ENCODE results near the gene ENOX1.

ENOX1 gene

GRCh38 chr13:43428545-43429296 is 358.1 kb downstream of the ENOX1 start:
- no peak for TF ChIP-seq ZFP30 (CRISPR knock-in tag; IDR thresholded peaks at IDR 0.05)
- no peak for TF ChIP-seq OSR1 (CRISPR knock-in tag; IDR thresholded peaks at IDR 0.05)
- TF ChIP-seq PPARA (CRISPR knock-in tag; IDR thresholded peaks at IDR 0.05; ENCODE audit: borderline replicate concordance): no peak
- TF ChIP-seq ZNF8 (CRISPR knock-in tag; IDR thresholded peaks at IDR 0.05): no peak
- TF ChIP-seq ISL1 (CRISPR knock-in tag; IDR thresholded peaks at IDR 0.05): no peak
- TF ChIP-seq ZNF70 (CRISPR knock-in tag; IDR thresholded peaks at IDR 0.05): no peak
- TF ChIP-seq, protein P1, sequence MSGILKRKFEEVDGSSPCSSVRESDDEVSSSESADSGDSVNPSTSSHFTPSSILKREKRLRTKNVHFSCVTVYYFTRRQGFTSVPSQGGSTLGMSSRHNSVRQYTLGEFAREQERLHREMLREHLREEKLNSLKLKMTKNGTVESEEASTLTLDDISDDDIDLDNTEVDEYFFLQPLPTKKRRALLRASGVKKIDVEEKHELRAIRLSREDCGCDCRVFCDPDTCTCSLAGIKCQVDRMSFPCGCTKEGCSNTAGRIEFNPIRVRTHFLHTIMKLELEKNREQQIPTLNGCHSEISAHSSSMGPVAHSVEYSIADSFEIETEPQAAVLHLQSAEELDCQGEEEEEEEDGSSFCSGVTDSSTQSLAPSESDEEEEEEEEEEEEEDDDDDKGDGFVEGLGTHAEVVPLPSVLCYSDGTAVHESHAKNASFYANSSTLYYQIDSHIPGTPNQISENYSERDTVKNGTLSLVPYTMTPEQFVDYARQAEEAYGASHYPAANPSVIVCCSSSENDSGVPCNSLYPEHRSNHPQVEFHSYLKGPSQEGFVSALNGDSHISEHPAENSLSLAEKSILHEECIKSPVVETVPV (CRISPR knock-in tag; IDR thresholded peaks at IDR 0.05): no peak
- no peak for TF ChIP-seq TOX (CRISPR knock-in tag; IDR thresholded peaks at IDR 0.05; ENCODE audit: borderline replicate concordance)
- TF ChIP-seq TCF4 (CRISPR knock-in tag; IDR thresholded peaks at IDR 0.05; ENCODE audit: borderline replicate concordance): no peak
- no peak for ATAC-seq

DNA sequence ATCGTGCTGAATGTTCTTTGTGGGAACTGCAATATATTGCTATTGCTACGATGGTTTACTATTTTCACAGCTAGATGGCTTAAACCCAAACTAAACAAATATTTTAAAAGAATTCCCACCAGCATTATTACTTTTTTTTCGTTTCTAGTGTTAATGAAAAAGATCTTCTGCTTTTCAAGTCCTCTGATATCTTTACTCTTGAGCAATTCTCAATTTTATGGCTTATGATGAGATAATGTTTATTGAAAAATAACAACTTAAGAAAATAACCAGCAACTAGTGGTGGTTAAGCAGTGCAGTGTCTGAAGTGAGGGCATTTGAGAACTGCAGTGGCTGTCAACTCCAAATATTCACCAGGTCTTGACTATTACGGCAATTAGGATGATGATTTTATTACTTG is 360.4 kb downstream of the ENOX1 start:
- no peak for ATAC-seq
- TF ChIP-seq TCF4 (CRISPR knock-in tag; IDR thresholded peaks at IDR 0.05; ENCODE audit: borderline replicate concordance) (no peak), ZNF565 (CRISPR knock-in tag; conservative IDR thresholded peaks at IDR 0.05; ENCODE audit: low read depth) (no peak), CSDC2 (CRISPR knock-in tag; IDR thresholded peaks at IDR 0.05) (no peak), ZC3H10 (CRISPR knock-in tag; IDR thresholded peaks at IDR 0.05) (no peak), ZFP30 (CRISPR knock-in tag; IDR thresholded peaks at IDR 0.05) (no peak), GLIS3 (CRISPR knock-in tag; IDR thresholded peaks at IDR 0.05) (no peak), PPARA (CRISPR knock-in tag; IDR thresholded peaks at IDR 0.05; ENCODE audit: borderline replicate concordance) (no peak), TSHZ2 (CRISPR knock-in tag; IDR thresholded peaks at IDR 0.05) (no peak), TOX (CRISPR knock-in tag; IDR thresholded peaks at IDR 0.05; ENCODE audit: borderline replicate concordance) (no peak), ISL1 (CRISPR knock-in tag; IDR thresholded peaks at IDR 0.05) (no peak), RARB (CRISPR knock-in tag; IDR thresholded peaks at IDR 0.05) (no peak), ZNF70 (CRISPR knock-in tag; IDR thresholded peaks at IDR 0.05) (no peak), CREB5 (CRISPR knock-in tag; IDR thresholded peaks at IDR 0.05; ENCODE audit: low read depth) (no peak), OSR1 (CRISPR knock-in tag; IDR thresholded peaks at IDR 0.05) (no peak), PATZ1 (CRISPR knock-in tag; IDR thresholded peaks at IDR 0.05; ENCODE audit: borderline replicate concordance) (no peak), ESRRG (CRISPR knock-in tag; IDR thresholded peaks at IDR 0.05) (no peak), ZNF8 (CRISPR knock-in tag; IDR thresholded peaks at IDR 0.05) (no peak)
- TF ChIP-seq, protein P1 (CRISPR knock-in tag; IDR thresholded peaks at IDR 0.05): no peak

DNA sequence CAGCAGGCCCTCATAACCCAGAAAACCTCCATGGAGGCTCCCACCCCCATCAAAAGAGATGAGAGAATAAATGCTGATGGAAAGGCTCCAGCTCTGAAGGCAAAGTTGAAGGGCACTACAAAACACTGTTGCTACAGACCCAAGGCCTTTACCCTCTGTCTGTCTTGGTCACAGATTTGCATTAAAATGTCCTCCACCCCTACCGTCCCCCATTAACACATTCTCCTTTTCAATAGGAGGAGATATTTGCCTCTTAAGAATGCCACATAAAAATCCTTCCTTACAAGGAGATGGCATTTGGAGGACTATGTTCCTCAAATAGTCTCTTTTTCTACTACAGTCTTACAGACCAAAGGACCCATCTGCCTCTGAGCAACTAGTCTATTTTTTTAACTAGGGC is 361.5 kb downstream of the ENOX1 start:
- TF ChIP-seq ARNTL (CRISPR knock-in tag; IDR thresholded peaks at IDR 0.05; ENCODE audit: borderline replicate concordance, low read depth): no peak
- TF ChIP-seq GLIS3 (CRISPR knock-in tag; IDR thresholded peaks at IDR 0.05): no peak
- no peak for TF ChIP-seq ZFP3 (CRISPR knock-in tag; IDR thresholded peaks at IDR 0.05)
- no peak for TF ChIP-seq ZNF70 (CRISPR knock-in tag; IDR thresholded peaks at IDR 0.05)
- TF ChIP-seq ISL1 (CRISPR knock-in tag; IDR thresholded peaks at IDR 0.05): no peak
- TF ChIP-seq SNAI2 (CRISPR knock-in tag; IDR thresholded peaks at IDR 0.05): no peak
- TF ChIP-seq CSDC2 (CRISPR knock-in tag; IDR thresholded peaks at IDR 0.05): no peak
- no peak for TF ChIP-seq BACH2 (CRISPR knock-in tag; IDR thresholded peaks at IDR 0.05; ENCODE audit: borderline replicate concordance)
- TF ChIP-seq PATZ1 (CRISPR knock-in tag; IDR thresholded peaks at IDR 0.05; ENCODE audit: borderline replicate concordance): no peak
- TF ChIP-seq ZNF8 (CRISPR knock-in tag; IDR thresholded peaks at IDR 0.05): no peak
- TF ChIP-seq TSHZ2 (CRISPR knock-in tag; IDR thresholded peaks at IDR 0.05): no peak
- ATAC-seq: no peak
